HEK293 (cell line): Measurements from ENCODE around the gene TIMM50.
A peak's percentile ranks its signal among the peaks of the same experiment; 100 is the strongest.

Source experiments
- CTCF ChIA-PET: fragments of 350-600 bp; formaldehyde crosslinking; extraction: SDS; loops from one replicate; lab custom pipeline; 2021; ENCODE audit warnings: antibody characterized with exemption; lab: Yijun Ruan, JAX
- POLR2A ChIA-PET: fragments of 300-600 bp; formaldehyde crosslinking; extraction: SDS; loops from one replicate; lab custom pipeline; 2020; ENCODE audit warnings: antibody characterized with exemption, inconsistent platforms; lab: Yijun Ruan, JAX
- H3K27ac ChIP-seq: fragments of 200-500 bp; sonication (Bioruptor generic); 2 replicates; pipeline ENCODE4 v1.5.1; 2014; ENCODE audit warnings: low read depth, low read length, control low read depth, inconsistent platforms; ENCODE audit errors: extremely low read depth
- H3K36me3 ChIP-seq, 2 experiments: fragments of 200-500 bp in 1 of 2; sonication (Bioruptor generic) in 1 of 2; 1 replicate in 1 of 2; 2 replicates in 1 of 2; pipeline ENCODE4 v1.5.1; 2014 to 2017; ENCODE audit warnings: inconsistent platforms in 2 of 2, low read length in 2 of 2; ENCODE audit not compliant: control insufficient read depth in 2 of 2, insufficient read depth in 1 of 2
- H3K4me1 ChIP-seq: fragments of 200-500 bp; sonication (Bioruptor generic); 2 replicates; pipeline ENCODE4 v1.5.1; 2014; ENCODE audit warnings: mild to moderate bottlenecking, low read length, inconsistent platforms; ENCODE audit not compliant: control insufficient read depth, insufficient read depth
- H3K4me3 ChIP-seq: 2 replicates; pipeline ENCODE4 v1.5.1; 2011; ENCODE audit warnings: low read depth, mild to moderate bottlenecking, control low read depth, low read length, moderate library complexity
- H3K9me3 ChIP-seq: fragments of 200-500 bp; sonication (Bioruptor generic); 2 replicates; pipeline ENCODE4 v1.5.1; 2014; ENCODE audit warnings: low read depth, low read length, inconsistent platforms; ENCODE audit not compliant: control insufficient read depth, insufficient read depth
- BCL11B ChIP-seq: fragments of 450-650 bp; formaldehyde crosslinking; IDR thresholded peaks from 2 replicates; pipeline ENCODE4 v1.5.1; 2016; ENCODE audit warnings: low read depth, missing biosample characterization, missing genetic modification characterization
- CTCF ChIP-seq: fragments of 450-650 bp; formaldehyde crosslinking; IDR thresholded peaks from 2 replicates; pipeline ENCODE4 v1.5.1; 2016; ENCODE audit warnings: missing biosample characterization, missing genetic modification characterization
- REPIN1 ChIP-seq: fragments of 450-650 bp; formaldehyde crosslinking; IDR thresholded peaks from 2 replicates; pipeline ENCODE4 v1.5.1; 2017; ENCODE audit warnings: missing biosample characterization, missing genetic modification characterization, low read depth
- REST ChIP-seq: fragments of 450-650 bp; formaldehyde crosslinking; IDR thresholded peaks from 2 replicates; pipeline ENCODE4 v1.5.1; 2016; ENCODE audit warnings: missing biosample characterization, missing genetic modification characterization
- SCRT1 ChIP-seq: fragments of 450-650 bp; formaldehyde crosslinking; IDR thresholded peaks from 2 replicates; pipeline ENCODE4 v1.5.1; 2016; ENCODE audit warnings: missing biosample characterization, missing genetic modification characterization, borderline replicate concordance
- ZBTB10 ChIP-seq: fragments of 450-650 bp; formaldehyde crosslinking; IDR thresholded peaks from 2 replicates; pipeline ENCODE4 v1.5.1; 2016; ENCODE audit warnings: missing biosample characterization, missing genetic modification characterization
- ZBTB48 ChIP-seq: fragments of 450-650 bp; formaldehyde crosslinking; IDR thresholded peaks from 2 replicates; pipeline ENCODE4 v1.5.1; 2016; ENCODE audit warnings: missing biosample characterization, missing genetic modification characterization
- ZFHX2 ChIP-seq: fragments of 450-650 bp; formaldehyde crosslinking; conservative IDR thresholded peaks from 2 replicates; pipeline ENCODE4 v1.5.1; 2016; ENCODE audit warnings: missing biosample characterization, missing genetic modification characterization
- ZFP41 ChIP-seq: fragments of 450-650 bp; formaldehyde crosslinking; IDR thresholded peaks from 2 replicates; pipeline ENCODE4 v1.5.1; 2016; ENCODE audit warnings: missing biosample characterization, missing genetic modification characterization, borderline replicate concordance
- ZNF37A ChIP-seq: fragments of 450-650 bp; IDR thresholded peaks from 2 replicates; pipeline ENCODE4 v1.5.1; 2018; ENCODE audit warnings: missing biosample characterization, missing genetic modification characterization
- ZNF837 ChIP-seq: fragments of 450-650 bp; formaldehyde crosslinking; IDR thresholded peaks from 2 replicates; pipeline ENCODE4 v1.5.1; 2016; ENCODE audit warnings: missing biosample characterization, missing genetic modification characterization
- TF ChIP-seq, protein P1 (sequence below): fragments of 450-650 bp; formaldehyde crosslinking; IDR thresholded peaks from 2 replicates; pipeline ENCODE4 v1.5.1; 2017; ENCODE audit warnings: missing biosample characterization, missing genetic modification characterization
- TF ChIP-seq, protein P2 (sequence below): fragments of 450-650 bp; formaldehyde crosslinking; IDR thresholded peaks from 2 replicates; pipeline ENCODE4 v1.5.1; 2016; ENCODE audit warnings: missing biosample characterization, missing genetic modification characterization

Gene TIMM50

GRCh38 chr19:39467941-39468340, 12.7 kb upstream of the TIMM50 start (continued):
- TF ChIP-seq, protein P1, sequence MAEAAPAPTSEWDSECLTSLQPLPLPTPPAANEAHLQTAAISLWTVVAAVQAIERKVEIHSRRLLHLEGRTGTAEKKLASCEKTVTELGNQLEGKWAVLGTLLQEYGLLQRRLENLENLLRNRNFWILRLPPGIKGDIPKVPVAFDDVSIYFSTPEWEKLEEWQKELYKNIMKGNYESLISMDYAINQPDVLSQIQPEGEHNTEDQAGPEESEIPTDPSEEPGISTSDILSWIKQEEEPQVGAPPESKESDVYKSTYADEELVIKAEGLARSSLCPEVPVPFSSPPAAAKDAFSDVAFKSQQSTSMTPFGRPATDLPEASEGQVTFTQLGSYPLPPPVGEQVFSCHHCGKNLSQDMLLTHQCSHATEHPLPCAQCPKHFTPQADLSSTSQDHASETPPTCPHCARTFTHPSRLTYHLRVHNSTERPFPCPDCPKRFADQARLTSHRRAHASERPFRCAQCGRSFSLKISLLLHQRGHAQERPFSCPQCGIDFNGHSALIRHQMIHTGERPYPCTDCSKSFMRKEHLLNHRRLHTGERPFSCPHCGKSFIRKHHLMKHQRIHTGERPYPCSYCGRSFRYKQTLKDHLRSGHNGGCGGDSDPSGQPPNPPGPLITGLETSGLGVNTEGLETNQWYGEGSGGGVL: no peak
- TF ChIP-seq REST (tag by site-specific recombination) (no peak), ZBTB10 (tag by site-specific recombination) (no peak), BCL11B (no peak), SCRT1 (tag by site-specific recombination) (no peak), ZNF37A (no peak), ZNF837 (tag by site-specific recombination) (no peak)
- TF ChIP-seq, protein P2, sequence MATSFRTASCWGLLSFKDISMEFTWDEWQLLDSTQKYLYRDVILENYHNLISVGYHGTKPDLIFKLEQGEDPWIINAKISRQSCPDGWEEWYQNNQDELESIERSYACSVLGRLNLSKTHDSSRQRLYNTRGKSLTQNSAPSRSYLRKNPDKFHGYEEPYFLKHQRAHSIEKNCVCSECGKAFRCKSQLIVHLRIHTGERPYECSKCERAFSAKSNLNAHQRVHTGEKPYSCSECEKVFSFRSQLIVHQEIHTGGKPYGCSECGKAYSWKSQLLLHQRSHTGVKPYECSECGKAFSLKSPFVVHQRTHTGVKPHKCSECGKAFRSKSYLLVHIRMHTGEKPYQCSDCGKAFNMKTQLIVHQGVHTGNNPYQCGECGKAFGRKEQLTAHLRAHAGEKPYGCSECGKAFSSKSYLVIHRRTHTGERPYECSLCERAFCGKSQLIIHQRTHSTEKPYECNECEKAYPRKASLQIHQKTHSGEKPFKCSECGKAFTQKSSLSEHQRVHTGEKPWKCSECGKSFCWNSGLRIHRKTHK (tag by site-specific recombination): no peak

- ChIA-PET CTCF (interaction anchor here (0.6 to 4.4 kb wide), 4 partner anchors 29 to 614 kb away, joined by 3 to 24 read pairs (median 4); partner anchors contain the start of gene EID2B), POLR2A (interaction anchor here (1.3 to 3.0 kb wide), 3 partner anchors 11 to 33 kb away, joined by 3 to 11 read pairs (median 8); partner anchors contain the start of genes RPS16 and TIMM50)
- H3K36me3 ChIP-seq: peaks cover 98 to 100% of the 10 kb centered on the region in 2 experiments
- no peaks in the 10 kb centered on the region for H3K9me3 ChIP-seq
- peak overlapping the region; percentile 41; the same call in 1 of the 2 replicates for H3K27ac ChIP-seq
- H3K4me3 ChIP-seq: no peak overlapping the region
- no peak for TF ChIP-seq ZBTB48 (tag by site-specific recombination)
- no peak for TF ChIP-seq ZFP41 (tag by site-specific recombination)
- TF ChIP-seq REPIN1 (tag by site-specific recombination): no peak
- TF ChIP-seq ZFHX2: no peak
- TF ChIP-seq CTCF (tag by site-specific recombination): 0 out of 2 replicates have a peak, but pooled peaks have one; percentile 9
- H3K4me1 ChIP-seq: no peaks in the 10 kb centered on the region
Measured at GRCh38 chr19:39469036-39469435, 11.6 kb upstream of the TIMM50 start.
